Endodermal cell (in vitro differentiated cells): ENCODE data around the gene ASB6. TPM values are rescaled to one million over a fixed set of nuclear protein-coding genes. Genes with fewer than 3 reads are reported as not detected.
A peak's percentile ranks its signal among the peaks of the same experiment; 100 is the strongest.
"Not testable (repeated sequence)": the region's sequence is repeated elsewhere in the genome, so short reads cannot be mapped to it uniquely, and the experiment has no call there.

Source experiments
- DNase-seq: peaks from one replicate; pipeline ENCODE4 v3.0.0-alpha.2; 2017
- H3K27ac ChIP-seq: 2 replicates; pipeline ENCODE4 v1.5.1; 2013; ENCODE audit warnings: mild to moderate bottlenecking, low read depth, low read length, moderate library complexity
- H3K27me3 ChIP-seq: 2 replicates; pipeline ENCODE4 v1.6.1; 2013; ENCODE audit warnings: mild to moderate bottlenecking, low read length, moderate library complexity; ENCODE audit not compliant: insufficient read depth, control insufficient read depth, poor library complexity, severe bottlenecking
- H3K36me3 ChIP-seq: 2 replicates; pipeline ENCODE4 v1.7.0; 2013; ENCODE audit warnings: mild to moderate bottlenecking, low read length, moderate library complexity; ENCODE audit not compliant: control insufficient read depth, insufficient read depth
- H3K4me1 ChIP-seq: one replicate; pipeline ENCODE4 v1.7.0; 2013; ENCODE audit warnings: low read length; ENCODE audit not compliant: control insufficient read depth, insufficient read depth
- H3K4me3 ChIP-seq: 2 replicates; pipeline ENCODE4 v1.5.1; 2013; ENCODE audit warnings: mild to moderate bottlenecking, low read length, moderate library complexity
- H3K9ac ChIP-seq: 2 replicates; pipeline ENCODE4 v1.6.1; 2013; ENCODE audit warnings: mild to moderate bottlenecking, low read length, moderate library complexity; ENCODE audit not compliant: poor library complexity, severe bottlenecking; ENCODE audit errors: extremely low read depth
- H3K9me3 ChIP-seq: 2 replicates; pipeline ENCODE4 v1.6.1; 2013; ENCODE audit warnings: mild to moderate bottlenecking, low read length, moderate library complexity; ENCODE audit not compliant: control insufficient read depth
- H3K27ac Mint-ChIP-seq: 2 replicates; pipeline ENCODE4 v1.8.0; 2020; ENCODE audit warnings: mixed read lengths
- H3K27me3 Mint-ChIP-seq: 2 replicates; pipeline ENCODE4 v1.8.0; 2021; ENCODE audit warnings: mild to moderate bottlenecking, mixed read lengths; ENCODE audit not compliant: insufficient read depth
- H3K36me3 Mint-ChIP-seq: 2 replicates; pipeline ENCODE4 v1.8.0; 2020; ENCODE audit warnings: low read depth, mixed read lengths
- H3K4me1 Mint-ChIP-seq: 2 replicates; pipeline ENCODE4 v1.8.0; 2020; ENCODE audit warnings: mixed read lengths
- H3K4me3 Mint-ChIP-seq: 2 replicates; pipeline ENCODE4 v1.8.0; 2020; ENCODE audit warnings: mild to moderate bottlenecking, moderate library complexity, mixed read lengths
- H3K9me3 Mint-ChIP-seq: 2 replicates; pipeline ENCODE4 v1.8.0; 2020; ENCODE audit warnings: mild to moderate bottlenecking, mixed read lengths
- WGBS, 2 experiments: methylation state at CpG; one replicate each; pipeline versions ENCODE4 v1.1.5 to v1.1.7; 2013; ENCODE audit warnings: missing lambda C conversion rate in 2 of 2, mixed read lengths in 1 of 2; ENCODE audit not compliant: insufficient coverage in 1 of 2, insufficient read length in 1 of 2; 5-methylcytosine and 5-hydroxymethylcytosine counted together
- total RNA-seq, 2 donors: library from RNA; stranded (reverse); fragmentation: NEBNext Ultra II Directional in 1 of 2; extraction: Animal tissue kit (Norgen Biotek cat#: 25700) in 1 of 2; gene quantifications; 2 replicates in 1 of 2; 3 replicates in 1 of 2; pipeline ENCODE4 v1.2.1, GENCODE V29; 2021
- TF ChIP-seq, protein P1 (sequence below): fragments of 200-600 bp; sonication (generic); conservative IDR thresholded peaks from 2 replicates; pipeline ENCODE4 v1.5.0; 2021; ENCODE audit warnings: antibody characterized with exemption, mild to moderate bottlenecking

Gene ASB6
- total RNA-seq, 2 donors from 2014 or later, result 19.8 to 20.2 TPM

DNA sequence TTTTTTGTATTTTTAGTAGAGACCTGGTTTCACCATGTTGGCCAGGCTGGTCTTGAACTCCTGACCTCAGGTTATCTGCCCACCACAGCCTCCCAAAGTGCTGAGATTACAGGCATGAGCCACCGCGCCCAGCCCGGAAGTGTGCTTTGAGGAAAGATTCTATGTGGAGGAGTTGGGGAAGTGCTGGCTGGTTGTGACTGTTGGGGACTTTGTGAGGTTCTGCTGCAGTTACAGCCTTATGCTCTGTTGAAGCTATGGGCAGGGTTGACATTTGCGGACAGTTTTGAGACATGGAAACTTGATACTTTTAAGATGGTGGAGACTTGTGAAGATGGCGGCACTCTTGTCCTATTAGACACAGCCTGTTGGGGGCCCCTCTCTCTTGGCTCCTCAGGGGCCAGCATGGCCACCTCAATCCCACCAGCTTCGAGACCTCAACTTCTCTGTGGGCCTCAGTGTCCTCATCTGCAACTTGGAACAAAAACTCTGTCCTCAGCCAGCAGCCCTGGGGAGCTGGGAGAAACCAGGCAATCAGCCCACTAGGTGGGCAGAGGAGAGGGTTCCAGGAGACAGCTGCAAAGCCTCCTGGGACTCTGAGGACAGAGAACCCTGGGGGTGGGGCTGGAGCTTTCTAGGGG is 45.9 kb downstream of the ASB6 start:
- H3K4me1 Mint-ChIP-seq, result peaks cover 29% of the 10 kb centered on the region

DNA sequence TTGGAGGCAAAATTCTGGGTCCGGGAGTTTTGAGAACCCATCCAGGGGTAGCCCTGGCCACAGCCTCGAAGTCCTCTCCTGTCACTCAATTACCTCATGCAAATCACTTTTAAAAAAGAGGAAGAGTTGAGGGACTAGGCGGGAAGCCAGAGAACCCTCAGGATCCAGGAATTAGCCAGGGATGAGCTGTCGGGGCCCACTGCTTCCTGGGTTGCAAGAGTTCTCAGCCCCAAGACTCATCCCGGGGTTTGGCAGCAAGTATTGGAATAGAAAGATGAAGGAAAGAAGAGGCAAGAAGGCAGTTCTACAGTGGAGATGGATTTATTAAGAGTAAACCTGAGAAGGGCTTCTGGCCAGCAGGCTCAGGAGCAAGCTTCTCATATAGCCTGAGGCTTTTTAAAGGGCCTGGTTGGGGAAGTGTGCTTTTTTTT is 46.6 kb downstream of the ASB6 start:
- Histone ChIP-seq H3K27me3 (no peaks in the 10 kb centered on the region), H3K27ac (no peak overlapping the region), H3K9ac (no peak overlapping the region), H3K36me3 (no peaks in the 10 kb centered on the region), H3K4me3 (no peak overlapping the region), H3K9me3 (no peaks in the 10 kb centered on the region), H3K4me1 (peaks cover 8% of the 10 kb centered on the region)
- H3K4me3 Mint-ChIP-seq, result no peak overlapping the region
- H3K9me3 Mint-ChIP-seq, result no peaks in the 10 kb centered on the region
- 89 to 91% methylated on average over 3 to 5 of the region's 5 CpGs for WGBS, 2 experiments
- H3K4me1 Mint-ChIP-seq, result peaks cover 29% of the 10 kb centered on the region
- no peak for DNase-seq
- no peak overlapping the region for H3K27ac Mint-ChIP-seq
- peaks cover 22% of the 10 kb centered on the region for H3K27me3 Mint-ChIP-seq
- TF ChIP-seq, protein P1, sequence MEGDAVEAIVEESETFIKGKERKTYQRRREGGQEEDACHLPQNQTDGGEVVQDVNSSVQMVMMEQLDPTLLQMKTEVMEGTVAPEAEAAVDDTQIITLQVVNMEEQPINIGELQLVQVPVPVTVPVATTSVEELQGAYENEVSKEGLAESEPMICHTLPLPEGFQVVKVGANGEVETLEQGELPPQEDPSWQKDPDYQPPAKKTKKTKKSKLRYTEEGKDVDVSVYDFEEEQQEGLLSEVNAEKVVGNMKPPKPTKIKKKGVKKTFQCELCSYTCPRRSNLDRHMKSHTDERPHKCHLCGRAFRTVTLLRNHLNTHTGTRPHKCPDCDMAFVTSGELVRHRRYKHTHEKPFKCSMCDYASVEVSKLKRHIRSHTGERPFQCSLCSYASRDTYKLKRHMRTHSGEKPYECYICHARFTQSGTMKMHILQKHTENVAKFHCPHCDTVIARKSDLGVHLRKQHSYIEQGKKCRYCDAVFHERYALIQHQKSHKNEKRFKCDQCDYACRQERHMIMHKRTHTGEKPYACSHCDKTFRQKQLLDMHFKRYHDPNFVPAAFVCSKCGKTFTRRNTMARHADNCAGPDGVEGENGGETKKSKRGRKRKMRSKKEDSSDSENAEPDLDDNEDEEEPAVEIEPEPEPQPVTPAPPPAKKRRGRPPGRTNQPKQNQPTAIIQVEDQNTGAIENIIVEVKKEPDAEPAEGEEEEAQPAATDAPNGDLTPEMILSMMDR, result no peak
- no peaks in the 10 kb centered on the region for H3K36me3 Mint-ChIP-seq

More for the DNA sequence above, 45.9 kb downstream of the ASB6 start:
- 86 to 92% methylated on average over 4 to 6 of the region's 6 CpGs for whole genome bisulfite sequencing, 2 experiments
- peak overlapping the region; percentile 71 for H3K4me3 Mint-ChIP-seq
- no peak overlapping the region for H3K27ac ChIP-seq
- peaks cover 17% of the 10 kb centered on the region for H3K27me3 Mint-ChIP-seq
- H3K9ac ChIP-seq, result no peak overlapping the region
- no peaks in the 10 kb centered on the region for H3K36me3 Mint-ChIP-seq
- H3K9me3 ChIP-seq, result no peaks in the 10 kb centered on the region
- H3K4me1 ChIP-seq, result peaks cover 8% of the 10 kb centered on the region
- TF ChIP-seq, protein P1, result no peak
- H3K9me3 Mint-ChIP-seq, result no peaks in the 10 kb centered on the region
- no peaks in the 10 kb centered on the region for H3K27me3 ChIP-seq
- H3K4me3 ChIP-seq, result no peak overlapping the region
- H3K27ac Mint-ChIP-seq, result peak overlapping the region; percentile 52
- DNase-seq, result no peak
- no peaks in the 10 kb centered on the region for H3K36me3 ChIP-seq

DNA sequence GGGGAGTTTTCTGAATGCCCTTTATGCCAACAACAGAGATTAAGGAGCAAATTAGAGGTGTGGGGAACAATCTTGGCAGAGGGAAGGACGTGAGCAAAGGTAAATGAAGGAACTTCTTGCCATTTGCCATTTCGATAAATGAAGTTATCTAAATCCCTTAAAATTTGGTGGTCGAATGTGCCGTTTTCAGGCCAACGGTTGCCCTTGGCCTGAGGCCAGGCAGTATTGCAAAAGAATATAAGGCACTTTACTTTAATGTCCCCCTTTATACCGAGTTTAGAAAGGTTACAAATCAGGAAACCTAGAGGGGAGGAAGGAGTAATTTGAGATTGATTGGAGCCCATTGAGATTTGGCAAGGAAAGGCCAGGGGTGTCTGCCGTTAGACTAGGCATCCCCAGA is 47.3 kb downstream of the ASB6 start:
- no peaks in the 10 kb centered on the region for H3K36me3 ChIP-seq
- H3K4me3 ChIP-seq, result no peak overlapping the region
- H3K9ac ChIP-seq, result no peak overlapping the region
- Mint-ChIP-seq H3K27me3 (peaks cover 26% of the 10 kb centered on the region), H3K9me3 (no peaks in the 10 kb centered on the region), H3K27ac (no peak overlapping the region), H3K36me3 (no peaks in the 10 kb centered on the region), H3K4me1 (peaks cover 32% of the 10 kb centered on the region), H3K4me3 (no peak overlapping the region)
- no peaks in the 10 kb centered on the region for H3K27me3 ChIP-seq
- H3K9me3 ChIP-seq, result no peaks in the 10 kb centered on the region
- TF ChIP-seq, protein P1, result no peak
- H3K4me1 ChIP-seq, result peaks cover 8% of the 10 kb centered on the region
- 86 to 95% methylated on average over 6 to 7 of the region's 7 CpGs for WGBS, 2 experiments
- no peak overlapping the region for H3K27ac ChIP-seq
- no peak for DNase-seq

DNA sequence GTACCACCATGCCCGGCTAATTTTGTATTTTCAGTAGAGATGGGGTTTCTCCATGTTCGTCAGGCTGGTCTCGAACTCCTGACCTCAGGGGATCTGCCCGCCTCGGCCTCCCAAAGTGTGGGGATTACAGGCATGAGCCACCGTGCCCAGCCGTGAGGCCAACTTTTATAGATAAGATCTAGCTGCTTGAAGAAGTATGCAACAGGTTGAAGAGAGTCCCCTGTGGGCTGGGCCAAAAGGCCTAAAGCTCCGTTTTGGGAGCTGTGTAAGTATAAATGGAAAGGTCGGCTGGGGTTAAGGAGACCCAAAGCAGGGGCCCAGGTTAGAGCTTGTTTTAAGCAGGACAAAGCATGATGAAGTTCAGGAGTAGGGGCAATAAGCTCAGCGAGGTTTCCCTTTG is 49.2 kb downstream of the ASB6 start:
- H3K27ac Mint-ChIP-seq, H3K27me3 ChIP-seq, H3K4me3 Mint-ChIP-seq, H3K36me3 Mint-ChIP-seq, H3K4me1 ChIP-seq, H3K4me3 ChIP-seq, H3K27ac ChIP-seq, H3K9ac ChIP-seq, DNase-seq, H3K9me3 ChIP-seq, H3K9me3 Mint-ChIP-seq, H3K36me3 ChIP-seq: not testable (repeated sequence)
- 87 to 91% methylated on average over 6 to 10 of the region's 10 CpGs for WGBS, 2 experiments
- Mint-ChIP-seq H3K4me1 (peaks cover 25% of the 10 kb centered on the region), H3K27me3 (peaks cover 33% of the 10 kb centered on the region)
